HT1080 (cell line): ENCODE data around the gene C6. TPM values are rescaled to one million over a fixed set of nuclear protein-coding genes. Genes with fewer than 3 reads are reported as not detected.
"Not testable (repeated sequence)": the region's sequence is repeated elsewhere in the genome, so short reads cannot be mapped to it uniquely, and the experiment has no call there.

Source experiments
- DNase-seq: peaks from one replicate; pipeline ENCODE4 v3.0.0-alpha.2; 2015; ENCODE audit warnings: low read depth
- polyA plus RNA-seq, 2 experiments: library from polyadenylated mRNA; depleted of rRNA; stranded (reverse); fragments of >200 nt; gene quantifications; 2 replicates each; pipeline ENCODE4 v1.2.3, GENCODE V29; 2015
- total RNA-seq: library from RNA; depleted of rRNA; stranded (reverse); fragments of >200 nt; shearing (Covaris generic); gene quantifications from 2 replicates; pipeline ENCODE4 v1.2.3, GENCODE V29; 2014; rRNA removed

The C6 gene
- total RNA-seq: not detected in 2 replicates
- not detected in 2 replicates for polyA plus RNA-seq (2015; cell fraction: cytosol; rRNA removed)
- polyA plus RNA-seq (2015; cell fraction: nucleus; rRNA removed): 0.02 TPM in 1 of 2 replicates, not detected in the other

DNA sequence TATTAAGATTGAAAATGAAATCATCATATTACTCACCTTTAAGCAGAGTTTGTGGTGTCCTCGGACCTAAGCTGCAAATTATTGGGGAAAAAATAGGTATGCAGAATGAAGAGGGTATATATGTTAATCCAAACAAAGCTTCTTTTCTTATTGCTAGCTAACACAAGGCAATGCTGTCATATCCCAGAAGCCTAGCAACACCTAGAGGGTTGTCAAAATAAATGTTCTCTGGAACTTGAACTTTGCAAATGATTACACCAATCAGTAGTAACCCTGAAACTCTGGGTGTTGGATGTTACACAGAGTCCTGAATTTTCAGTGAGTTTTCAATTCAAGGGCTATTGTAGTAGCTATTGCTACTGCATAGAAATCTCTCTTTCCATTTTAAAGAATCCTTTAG, at the start of gene C6:
C6 (minus strand) TSS at position 193 of the 400 bp plus-strand sequence. CDS start 10,302 bp downstream, outside the sequence.
- no peak for DNase-seq

- peak; percentile 8 for DNase-seq
Observed at GRCh38 chr5:41256400-41256799, 43.1 kb upstream of the C6 start.

DNA sequence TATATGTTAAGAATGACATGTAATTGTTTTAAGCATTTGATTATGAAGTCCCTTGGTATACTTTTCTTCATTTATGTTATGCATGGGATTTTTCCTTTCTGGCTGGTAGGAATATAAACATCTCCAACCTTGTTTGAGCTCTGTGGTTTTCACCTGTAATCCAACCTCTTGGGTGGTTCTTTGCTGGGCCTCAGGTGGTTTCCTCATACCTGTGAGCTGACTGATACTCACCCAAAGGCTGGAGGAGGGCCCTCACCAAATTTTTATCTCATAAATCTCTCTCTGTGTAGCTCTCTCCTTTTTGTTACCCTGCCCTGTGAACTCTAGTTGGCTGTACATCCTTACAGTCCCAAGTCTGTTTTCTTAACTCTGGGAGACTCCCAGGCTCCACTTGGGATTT, 39.8 kb upstream of the C6 start:
- DNase-seq: no peak

GRCh38 chr5:41252036-41252435, 38.7 kb upstream of the C6 start:
- no peak for DNase-seq

DNA sequence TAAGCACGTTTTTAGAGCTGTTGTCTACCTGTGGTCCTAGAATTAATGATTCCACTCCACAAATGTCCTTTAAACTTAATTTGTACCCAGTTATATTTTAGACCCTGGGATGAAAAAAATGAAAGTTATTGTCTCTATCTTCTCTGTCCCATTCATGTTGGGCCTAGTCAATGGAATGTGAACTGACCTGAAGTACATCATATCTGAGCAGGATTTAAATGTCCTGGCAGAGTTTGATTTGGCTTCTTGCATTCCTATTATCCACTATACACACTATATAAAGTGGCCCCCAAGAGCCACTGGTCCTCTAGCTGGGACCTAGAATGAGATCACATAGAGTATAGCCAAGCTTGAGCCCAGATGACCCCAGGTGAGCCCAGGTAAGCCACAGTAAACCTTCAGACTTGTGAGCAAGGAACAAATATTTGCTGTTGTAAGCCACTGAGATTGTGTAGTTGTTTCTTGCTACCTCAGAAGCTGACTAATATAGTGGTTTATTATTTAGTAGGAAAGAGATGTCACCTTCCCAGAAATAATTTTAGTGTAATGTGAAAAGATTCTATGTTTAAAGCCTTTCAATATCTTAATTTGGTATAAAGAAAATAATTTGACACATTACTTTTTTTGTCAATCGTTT, 37.1 kb upstream of the C6 start:
- DNase-seq: no peak

DNA sequence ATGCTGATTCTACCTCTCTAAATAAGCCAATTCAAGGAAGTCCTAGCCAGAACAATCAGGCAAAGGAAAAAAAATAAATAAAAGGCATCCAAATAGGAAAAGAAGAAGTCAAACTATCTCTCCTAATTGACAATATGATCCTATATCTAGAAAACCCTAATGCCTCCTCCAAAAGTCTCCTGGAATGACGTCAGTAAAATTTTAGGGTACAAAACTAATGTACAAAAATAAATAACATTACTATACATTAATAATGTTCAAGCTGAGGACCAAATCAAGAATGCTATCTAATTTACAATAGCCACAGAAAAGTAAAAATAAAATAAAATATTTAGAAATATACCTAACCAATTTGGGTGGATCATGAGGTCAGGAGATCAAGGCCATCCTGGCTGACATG, 33.8 kb upstream of the C6 start:
- DNase-seq: no peak

DNA sequence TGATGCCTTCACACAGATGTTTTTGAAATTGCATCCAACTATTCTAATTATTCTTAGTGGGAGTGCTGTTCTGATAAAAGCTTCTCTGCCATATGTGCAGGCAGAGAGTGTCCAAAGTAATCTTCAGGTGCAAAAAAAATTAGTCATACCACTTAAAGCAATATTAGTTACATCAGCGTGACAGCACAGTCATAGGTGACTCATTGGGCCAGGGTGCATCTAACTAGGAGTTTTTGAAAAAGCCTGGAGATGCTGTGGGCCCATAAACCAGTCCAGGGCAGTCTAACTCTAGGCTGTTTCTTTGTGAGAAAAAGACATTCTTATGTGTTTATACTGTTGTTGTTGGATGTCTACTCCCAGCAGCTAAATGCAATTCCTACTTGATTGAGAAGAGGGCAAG, 33.0 kb upstream of the C6 start:
- peak; percentile 89 for DNase-seq

DNA sequence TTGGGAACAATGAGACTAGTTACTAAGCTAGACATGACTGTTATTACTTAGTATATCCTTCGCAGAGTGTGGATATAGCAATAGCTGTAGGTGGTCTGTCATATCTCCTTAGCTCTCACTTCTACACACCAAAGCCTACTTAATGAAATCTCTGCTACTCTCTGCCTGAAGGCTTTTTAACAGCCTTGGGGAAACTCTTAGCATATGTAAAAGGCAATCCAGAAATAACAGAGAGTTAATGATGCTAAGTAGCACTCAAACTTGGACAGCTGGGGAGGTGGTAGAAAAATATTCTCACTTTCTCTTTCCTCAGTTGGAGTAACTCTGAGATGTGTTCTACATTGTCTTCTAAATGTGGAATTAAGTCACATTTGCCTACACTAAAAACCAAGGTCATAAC, 30.2 kb upstream of the C6 start:
- no peak for DNase-seq

GRCh38 chr5:41240985-41241384, 27.7 kb upstream of the C6 start:
- no peak for DNase-seq

- DNase-seq: no peak
Observed at GRCh38 chr5:41240390-41240789, 27.1 kb upstream of the C6 start.

GRCh38 chr5:41234475-41234874, 21.1 kb upstream of the C6 start:
- no peak for DNase-seq

DNA sequence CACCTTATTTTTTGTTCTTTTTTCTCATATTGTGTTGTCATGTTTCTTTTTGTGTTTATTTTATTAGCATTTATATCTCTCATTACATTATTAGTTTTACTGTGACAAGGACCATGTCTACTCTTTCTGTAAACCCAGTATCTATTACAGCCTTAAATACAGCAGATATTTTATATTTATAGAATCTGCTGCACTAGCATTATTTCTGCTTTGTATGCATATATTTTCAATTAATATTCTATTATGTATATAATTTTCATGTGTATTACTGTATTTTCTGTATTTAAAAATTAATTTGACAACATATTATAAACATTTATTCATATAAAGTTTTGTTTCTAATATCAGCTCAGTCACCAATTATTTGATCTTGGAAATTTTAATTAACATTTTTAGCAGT, 19.5 kb upstream of the C6 start:
- no peak for DNase-seq

DNA sequence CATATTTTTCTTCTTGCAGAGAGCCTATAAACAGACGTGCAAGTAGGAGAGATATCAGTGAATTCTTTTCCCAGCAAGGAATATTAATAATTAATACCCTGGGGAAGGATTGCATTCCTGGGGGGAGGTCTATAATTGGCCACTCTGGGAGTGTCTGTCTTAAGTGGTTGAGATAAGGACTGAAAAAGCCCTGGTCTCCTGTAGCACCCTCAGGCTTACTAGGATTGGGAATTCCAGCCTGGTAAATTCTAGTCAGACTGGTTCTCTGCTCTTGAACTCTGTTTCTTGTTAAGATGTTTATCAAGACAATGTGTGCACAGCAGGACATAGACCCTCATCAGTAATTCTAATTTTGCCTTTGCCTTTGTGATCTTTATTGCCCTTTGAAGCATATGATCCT, 16.9 kb upstream of the C6 start:
- not testable (repeated sequence) for DNase-seq

DNA sequence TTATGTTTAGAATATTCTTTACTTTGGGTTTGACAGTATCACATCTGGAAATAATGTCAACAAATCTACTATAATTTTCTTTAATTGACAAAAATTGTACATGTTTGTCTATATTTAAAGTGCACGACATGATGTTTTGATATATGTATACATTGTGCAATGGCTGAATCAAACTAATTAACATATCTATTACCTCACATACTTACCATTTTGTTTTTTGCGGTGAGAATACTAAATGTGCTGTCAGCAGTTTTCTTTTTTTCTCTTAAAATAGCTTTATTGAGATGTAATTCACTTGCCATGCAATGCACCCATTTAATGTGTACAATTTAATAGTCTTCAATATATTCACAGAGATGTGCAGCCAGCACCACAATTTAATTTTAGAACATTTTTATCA, 10.6 kb upstream of the C6 start:
- no peak for DNase-seq

- no peak for DNase-seq
Observed at GRCh38 chr5:41219658-41220269, 6.4 kb upstream of the C6 start.

DNA sequence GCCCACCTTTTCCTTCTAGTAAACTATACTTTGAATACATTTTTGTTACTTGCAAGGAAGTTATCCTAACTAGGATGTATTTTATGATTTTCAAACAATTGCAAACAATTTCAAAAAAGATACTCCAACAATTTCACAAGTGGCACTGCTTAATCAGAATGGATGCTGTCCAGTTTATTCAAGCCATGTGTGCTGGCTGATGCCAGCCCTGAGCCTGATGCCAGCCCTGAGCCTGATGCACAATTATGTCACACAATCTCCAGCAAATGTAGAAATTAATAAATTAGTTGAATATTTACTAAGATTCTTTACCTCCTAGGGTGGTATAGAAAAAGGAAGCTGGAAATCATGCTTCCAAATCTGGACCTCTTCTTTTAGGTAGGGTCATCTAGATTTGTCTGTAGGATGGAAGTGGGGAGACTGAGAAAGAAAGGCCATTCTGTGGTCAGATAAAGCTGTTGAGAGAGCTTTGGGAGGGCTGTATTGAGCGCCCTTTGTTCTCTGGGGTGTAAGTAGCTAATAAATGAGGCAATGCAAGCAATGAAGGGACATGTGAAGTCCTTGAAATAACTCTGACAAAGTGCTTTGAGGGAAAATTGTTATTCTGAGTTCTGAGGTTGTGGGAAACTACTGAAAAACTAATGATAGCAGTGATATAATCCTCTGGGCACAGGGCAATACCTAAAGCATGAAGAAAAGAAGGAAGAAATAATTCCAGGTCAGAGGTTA, 5.8 kb upstream of the C6 start:
- no peak for DNase-seq

DNA sequence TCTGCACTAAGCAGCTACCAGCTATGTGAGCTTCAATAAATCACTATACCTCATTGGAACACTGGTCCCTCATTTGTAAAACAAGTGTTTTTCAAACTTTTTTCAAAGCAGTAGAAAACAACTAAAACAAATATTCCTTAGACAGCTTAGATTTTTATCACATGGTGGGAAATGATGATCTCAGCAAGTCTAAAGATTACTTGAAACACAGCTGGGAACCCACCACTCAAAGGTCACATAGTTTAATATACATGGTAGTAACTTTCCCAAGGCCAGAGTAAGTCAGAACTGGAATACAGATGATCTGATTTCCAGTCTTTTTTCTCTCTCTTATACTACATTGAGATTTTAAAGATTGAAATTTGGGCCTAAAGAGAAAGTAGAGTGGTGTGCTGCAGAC, 850 bp upstream of the C6 start:
- DNase-seq: no peak

DNA sequence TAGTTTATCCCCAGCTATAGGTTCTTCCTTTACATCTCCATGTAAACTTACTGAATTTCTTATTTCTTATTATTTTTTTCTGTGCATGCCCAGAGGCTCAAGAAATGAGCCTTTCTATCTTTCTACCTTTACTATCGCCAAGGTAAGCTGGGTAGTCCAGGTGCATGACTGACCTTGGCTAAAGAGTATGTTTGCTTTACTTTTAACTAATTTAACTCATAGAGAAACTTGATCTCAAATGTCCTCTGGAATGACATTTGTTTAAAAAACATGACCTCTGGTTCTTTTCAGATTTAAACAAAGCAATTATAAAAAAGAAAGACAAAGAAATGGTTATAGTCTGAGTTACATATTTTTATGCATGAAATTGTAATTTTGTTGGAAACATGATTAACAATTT, 397 bp downstream of the C6 start:
- DNase-seq: no peak

GRCh38 chr5:41211417-41211816, 1.9 kb downstream of the C6 start:
- no peak for DNase-seq

GRCh38 chr5:41205475-41205874, 7.9 kb downstream of the C6 start:
- not testable (repeated sequence) for DNase-seq

DNA sequence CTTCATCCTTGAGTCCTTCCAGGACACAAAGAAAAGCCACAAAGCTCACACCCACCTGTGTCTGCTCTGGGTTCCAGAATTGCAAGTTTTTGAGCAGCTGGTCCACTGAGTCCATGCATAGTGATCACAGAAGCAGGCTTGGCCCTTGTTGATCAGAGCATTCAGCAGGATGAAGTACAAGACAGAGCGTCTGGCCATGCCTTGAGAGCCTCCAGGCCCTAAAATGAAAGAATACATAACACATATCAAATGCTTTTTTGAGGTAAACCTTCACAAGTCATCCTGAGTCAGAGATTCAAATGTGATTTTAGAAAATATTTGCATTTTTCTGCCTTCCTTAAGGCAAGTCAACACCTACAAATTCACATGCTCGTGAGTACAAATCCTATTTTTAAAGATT, 10.3 kb downstream of the C6 start:
- DNase-seq: no peak

- no peak for DNase-seq
Observed at GRCh38 chr5:41201082-41201772, 12.1 kb downstream of the C6 start.
